ENCODE results near the gene MAPK8IP1. TPM values are rescaled to one million over a fixed set of nuclear protein-coding genes. Genes with fewer than 3 reads are reported as not detected.

Gene MAPK8IP1
- total RNA-seq, 1 donor from 2014 or later: 7.7 TPM

DNA sequence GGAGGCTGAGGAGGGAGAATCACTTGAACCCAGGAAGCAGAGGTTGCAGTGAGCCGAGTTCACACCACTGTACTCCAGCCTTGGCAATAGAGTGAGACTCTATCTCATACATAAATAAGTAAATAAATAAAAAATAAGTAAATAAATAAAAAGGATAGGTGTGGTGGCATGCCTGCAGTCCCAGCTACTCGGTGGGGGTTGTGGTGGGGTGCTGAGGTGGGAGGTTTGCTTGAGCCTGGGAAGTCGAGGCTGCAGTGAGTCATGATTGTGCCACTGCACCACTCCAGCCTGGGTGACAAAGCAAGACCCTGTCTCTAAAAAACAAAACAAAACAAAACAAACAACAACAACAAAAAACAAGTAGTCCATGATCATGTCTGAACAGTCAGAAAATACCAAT, 40.1 kb downstream of the MAPK8IP1 start:
- no peak for DNase-seq (ENCODE audit: low spot score)

- no peak for DNase-seq (ENCODE audit: low spot score)
Observed at GRCh38 chr11:45926001-45926401, 40.5 kb downstream of the MAPK8IP1 start.

DNA sequence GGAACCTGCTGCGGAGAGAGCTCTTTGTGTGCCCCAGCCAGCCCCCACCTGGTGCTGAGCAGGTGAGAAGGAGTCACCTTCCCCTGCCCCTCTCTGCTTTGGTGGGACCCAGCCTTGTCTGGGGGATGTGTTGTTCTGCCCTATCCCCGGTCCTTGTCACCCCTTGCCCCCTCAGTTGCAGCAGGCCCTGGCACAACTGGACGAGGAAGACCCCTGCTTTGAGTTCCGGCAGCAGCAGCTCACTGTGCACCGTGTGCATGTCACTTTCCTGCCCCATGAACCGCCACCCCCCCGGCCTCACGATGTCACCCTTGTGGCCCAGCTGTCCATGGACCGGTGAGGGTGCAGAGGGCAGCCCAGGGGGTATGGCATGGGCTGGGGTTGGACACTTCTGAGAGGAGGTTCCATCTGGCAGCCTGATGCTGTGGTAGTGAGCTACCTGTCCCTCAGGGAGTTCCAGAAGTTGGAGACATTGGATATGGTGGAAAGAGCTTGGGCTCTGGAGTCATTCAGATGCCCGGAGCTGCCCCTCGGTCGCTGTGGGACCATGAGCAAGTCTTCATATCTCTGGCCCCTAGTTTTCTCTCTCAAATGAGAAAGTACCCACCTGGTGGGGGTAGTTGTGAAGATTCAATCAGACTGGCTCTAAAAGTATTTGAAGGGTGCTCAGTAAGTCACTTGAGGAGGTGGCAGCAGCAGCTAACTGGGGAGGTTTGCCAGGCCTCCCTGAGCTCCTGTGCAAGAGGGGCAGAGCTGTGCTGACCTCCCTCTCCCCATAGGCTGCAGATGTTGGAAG, 41.3 kb downstream of the MAPK8IP1 start:
- no peak for DNase-seq (ENCODE audit: low spot score)

DNA sequence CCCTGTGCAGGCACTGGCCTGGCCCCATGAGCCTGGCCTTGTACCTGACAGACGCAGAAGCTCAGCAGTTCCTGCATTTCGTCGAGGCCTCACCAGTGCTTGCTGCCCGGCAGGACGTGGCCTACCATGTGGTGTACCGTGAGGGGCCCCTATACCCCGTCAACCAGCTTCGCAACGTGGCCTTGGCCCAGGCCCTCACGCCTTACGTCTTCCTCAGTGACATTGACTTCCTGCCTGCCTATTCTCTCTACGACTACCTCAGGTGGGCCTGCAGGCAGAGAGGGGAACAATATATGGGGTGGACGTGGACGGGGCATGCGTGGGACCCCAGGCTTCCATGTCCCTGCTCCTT, 41.9 kb downstream of the MAPK8IP1 start:
- DNase-seq (ENCODE audit: low spot score): no peak

DNA sequence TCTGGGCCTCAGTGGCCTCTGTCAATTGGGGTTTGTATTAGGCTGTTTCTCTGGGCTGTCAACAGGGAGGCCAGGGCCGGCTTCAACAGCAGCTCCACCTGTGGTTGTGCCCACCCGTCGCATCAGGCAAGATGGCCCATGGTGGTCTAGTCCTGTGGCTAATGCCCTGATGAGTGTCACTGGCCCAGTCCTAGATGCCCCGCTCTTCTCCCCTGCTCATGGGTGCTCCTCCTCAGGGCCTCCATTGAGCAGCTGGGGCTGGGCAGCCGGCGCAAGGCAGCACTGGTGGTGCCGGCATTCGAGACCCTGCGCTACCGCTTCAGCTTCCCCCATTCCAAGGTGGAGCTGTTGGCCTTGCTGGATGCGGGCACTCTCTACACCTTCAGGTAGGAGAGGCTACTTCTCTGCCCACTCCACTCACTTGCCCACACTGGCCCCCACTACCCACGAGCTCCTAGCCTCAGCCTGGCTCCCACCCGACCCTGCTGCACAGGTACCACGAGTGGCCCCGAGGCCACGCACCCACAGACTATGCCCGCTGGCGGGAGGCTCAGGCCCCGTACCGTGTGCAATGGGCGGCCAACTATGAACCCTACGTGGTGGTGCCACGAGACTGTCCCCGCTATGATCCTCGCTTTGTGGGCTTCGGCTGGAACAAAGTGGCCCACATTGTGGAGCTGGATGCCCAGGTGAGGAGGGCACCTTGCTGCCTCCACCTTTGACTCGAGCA, 42.4 kb downstream of the MAPK8IP1 start:
- DNase-seq (ENCODE audit: low spot score): no peak

- no peak for DNase-seq (ENCODE audit: low spot score)
Observed at GRCh38 chr11:45928535-45929215, 43.2 kb downstream of the MAPK8IP1 start.

DNA sequence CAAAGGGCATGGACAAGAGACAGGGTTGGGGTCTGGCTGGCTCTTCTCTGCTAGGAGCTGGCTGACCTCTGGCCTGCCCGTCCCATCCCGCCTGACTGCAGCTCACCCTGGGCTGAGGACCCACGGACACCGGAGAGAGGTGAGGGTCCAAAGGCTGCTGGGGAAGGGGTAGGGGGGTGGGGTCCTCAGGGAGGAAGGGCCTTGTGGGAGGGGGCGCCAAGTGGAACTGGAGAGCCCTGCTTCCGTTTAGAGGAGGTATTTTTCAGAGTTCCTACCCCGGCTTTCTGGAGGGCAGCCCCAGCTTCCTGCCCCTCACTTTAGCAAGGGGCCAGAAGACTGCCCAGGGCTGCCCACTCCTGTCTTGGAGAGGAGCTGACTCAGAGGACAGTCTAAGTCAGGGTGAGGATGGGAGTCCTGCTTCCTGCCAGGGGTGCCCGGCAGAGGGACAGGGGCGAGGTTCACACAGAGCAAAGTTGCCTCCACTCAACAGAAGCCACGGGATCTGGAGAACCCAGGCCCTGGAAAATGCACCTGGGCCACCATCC, 44.1 kb downstream of the MAPK8IP1 start:
- no peak for DNase-seq (ENCODE audit: low spot score)

GRCh38 chr11:45930031-45930794, 44.8 kb downstream of the MAPK8IP1 start:
- DNase-seq (ENCODE audit: low spot score): no peak

DNA sequence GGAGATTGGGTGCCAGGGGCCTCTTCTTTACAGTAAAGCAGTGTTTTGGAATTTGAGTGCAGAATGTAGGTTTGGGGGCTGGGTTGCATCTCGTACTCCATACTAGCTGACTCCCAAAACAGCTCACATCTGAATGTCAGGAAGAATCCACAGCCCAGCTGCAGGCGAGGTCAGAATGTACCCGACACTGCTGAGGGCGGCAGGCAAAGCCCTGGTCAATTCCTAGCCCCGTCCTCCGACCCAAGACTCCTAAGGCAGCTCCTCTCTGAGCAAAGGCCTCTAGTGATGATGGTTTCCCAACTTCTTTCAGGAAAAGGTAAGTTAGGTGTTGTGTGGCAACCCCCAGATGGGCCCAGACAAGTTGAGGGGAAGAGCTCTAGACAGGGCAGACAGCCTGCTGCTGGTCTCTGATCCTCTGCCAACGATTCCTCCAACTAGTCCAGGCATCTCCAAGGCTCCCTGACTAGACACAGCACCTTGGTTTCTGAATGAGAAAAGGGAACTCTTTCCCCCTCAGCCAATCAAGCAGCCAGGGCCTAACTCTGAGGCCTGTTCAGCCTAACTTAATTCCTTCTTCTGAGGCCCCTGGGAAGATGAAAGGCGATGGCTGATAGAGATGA, 45.6 kb downstream of the MAPK8IP1 start:
- peak; percentile 80 for DNase-seq (ENCODE audit: low spot score)

- DNase-seq (ENCODE audit: low spot score): no peak
Observed at GRCh38 chr11:45931739-45932138, 46.3 kb downstream of the MAPK8IP1 start.

DNA sequence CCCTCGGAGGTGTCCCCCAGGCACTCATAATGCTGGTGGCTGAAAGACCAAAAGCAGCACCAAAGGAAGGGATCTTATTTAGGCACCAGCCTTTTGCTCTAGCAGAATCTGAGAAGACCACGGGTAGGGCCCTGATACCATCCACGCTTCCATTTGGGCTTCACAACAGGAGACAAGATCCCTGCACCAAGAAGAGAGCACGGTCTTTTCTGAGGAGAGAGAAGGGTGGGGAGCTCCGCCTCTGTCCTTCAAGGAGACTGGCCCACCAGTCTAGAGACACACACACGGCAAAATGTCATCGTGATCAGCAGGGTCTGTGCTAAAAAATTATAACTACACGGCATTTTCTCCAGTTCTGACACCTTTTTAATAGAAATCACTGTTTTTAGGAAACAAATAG, 46.8 kb downstream of the MAPK8IP1 start:
- no peak for DNase-seq (ENCODE audit: low spot score)

DNA sequence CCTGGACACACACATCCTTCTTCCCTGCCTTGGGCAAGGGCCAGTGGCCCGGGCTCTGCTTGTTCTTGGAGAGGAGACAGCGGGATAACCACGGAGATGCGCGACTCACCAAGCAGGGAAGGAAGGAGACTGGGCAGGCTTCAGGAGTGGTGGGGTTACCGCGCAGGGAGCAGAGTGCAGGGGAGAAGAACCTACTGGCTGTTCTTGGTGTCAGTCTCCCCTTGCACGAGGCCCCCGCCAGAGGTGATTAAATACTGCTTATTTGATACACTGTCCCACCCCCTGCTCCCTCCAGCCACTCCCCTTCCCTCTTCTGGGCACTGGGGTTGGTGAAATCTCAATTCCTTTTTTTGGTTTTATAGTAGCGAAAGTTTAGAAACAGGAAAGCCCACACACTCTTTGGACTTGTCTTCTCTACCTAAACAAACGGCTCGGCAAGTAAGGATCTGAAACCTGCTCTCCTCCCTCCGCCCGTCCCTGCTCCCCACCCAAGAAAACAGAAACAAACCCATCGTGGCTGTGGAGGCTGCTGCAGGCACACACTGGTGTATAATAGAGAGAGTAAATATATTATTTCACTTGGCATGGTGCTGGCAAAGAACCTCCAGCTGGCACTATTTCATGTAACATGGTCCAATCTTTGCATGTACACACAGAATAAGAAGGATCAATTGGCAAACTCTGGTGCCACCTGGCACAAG, 47.8 kb downstream of the MAPK8IP1 start:
- no peak for DNase-seq (ENCODE audit: low spot score)

- DNase-seq (ENCODE audit: low spot score): no peak
Observed at GRCh38 chr11:45933846-45934579, 48.6 kb downstream of the MAPK8IP1 start.

DNA sequence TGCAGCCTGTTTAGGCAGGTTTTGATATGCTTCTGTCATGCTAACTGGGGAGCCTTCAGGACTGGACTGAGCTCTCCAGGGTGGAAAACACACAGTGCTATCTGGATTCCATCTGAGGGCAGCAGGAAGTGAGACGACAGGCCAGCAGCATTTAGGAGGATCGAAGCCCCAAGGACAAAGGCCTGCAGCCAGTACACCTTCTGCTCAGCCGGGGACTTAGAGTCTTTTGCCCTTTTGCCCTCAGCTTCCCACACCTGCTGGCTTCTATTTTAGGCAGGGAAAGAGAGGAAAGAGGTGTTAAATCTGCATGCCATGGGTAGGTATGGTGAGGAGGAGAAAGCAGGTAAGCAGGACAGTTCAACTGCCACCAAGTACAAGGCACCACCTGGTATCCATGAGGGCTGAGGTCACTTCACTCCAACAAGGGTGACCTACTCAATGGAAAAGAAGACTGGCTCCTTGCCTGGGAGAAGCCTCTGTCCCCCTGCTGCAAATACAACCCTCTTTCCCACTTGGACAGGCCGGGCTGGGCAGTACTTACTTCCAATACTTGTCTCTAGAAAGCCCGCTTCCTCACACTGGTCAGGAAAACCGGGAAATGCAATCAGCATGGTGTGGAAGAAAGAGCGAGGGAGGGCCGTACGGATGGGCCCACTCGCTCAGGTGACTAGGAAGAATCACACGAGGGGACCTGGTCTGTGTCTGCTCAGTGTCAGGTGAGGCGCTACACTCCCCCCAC, 49.3 kb downstream of the MAPK8IP1 start:
- DNase-seq (ENCODE audit: low spot score): peak; percentile 45

GRCh38 chr11:45935349-45936064, 50.1 kb downstream of the MAPK8IP1 start:
- no peak for DNase-seq (ENCODE audit: low spot score)

DNA sequence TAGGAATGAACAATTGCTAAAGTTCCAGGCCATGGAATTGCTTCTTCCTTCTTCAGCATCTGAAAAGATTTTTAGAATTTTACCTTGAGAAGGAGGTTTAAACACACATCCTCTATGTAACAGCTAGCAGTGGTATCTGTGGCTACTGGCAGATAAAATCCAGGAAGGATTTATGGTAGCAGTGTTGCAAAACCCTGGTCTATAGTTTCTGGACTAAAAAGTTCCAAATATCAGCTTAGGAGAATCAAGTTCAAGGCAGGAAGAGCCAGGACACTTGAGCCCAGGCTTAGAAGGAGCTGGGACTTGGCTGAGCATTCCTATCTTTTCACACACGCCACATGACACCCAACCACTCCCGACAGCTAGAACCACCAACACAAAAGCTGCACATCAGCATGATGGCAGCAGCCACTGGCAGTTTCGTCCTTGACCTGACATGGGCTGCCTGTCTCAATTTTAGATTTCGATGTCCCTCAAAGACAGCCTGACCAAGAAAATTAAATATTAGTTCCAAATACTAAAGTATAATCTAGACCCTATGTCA, 51.1 kb downstream of the MAPK8IP1 start:
- peak; percentile 89 for DNase-seq (ENCODE audit: low spot score)

- no peak for DNase-seq (ENCODE audit: low spot score)
Observed at GRCh38 chr11:45937916-45938315, 52.5 kb downstream of the MAPK8IP1 start.

GRCh38 chr11:45939836-45940235, 54.4 kb downstream of the MAPK8IP1 start:
- DNase-seq (ENCODE audit: low spot score): no peak
